K562 (cell line): Measurements from ENCODE around the gene DIP2C. TPM values are rescaled to one million over a fixed set of nuclear protein-coding genes. Genes with fewer than 3 reads are reported as not detected.

ENCODE experiments used
- ATAC-seq: fragments of 200-7000 bp; cut with Tn5 transposase; 3 replicates; pipeline ENCODE4 v1.9.1; 2020; ENCODE audit warnings: moderate library complexity
- BruUV-seq: library from RNA; stranded (reverse); fragments of 400-500 nt; replicated peaks from 2 replicates; lab custom pipeline; 2021; lab: Mats Ljungman, UMichigan
- CTCF ChIA-PET: fragments of 300-600 bp; formaldehyde crosslinking; extraction: SDS; loops from one replicate; lab custom pipeline; 2021; ENCODE audit warnings: low intra/inter-chr PET ratio; lab: Yijun Ruan, JAX
- POLR2A ChIA-PET: fragments of 300-600, 350-650 bp; sonication (Branson Sonifier 250); formaldehyde crosslinking; extraction: SDS; loops from one replicate; lab custom pipeline; 2021; ENCODE audit warnings: antibody characterized with exemption, inconsistent platforms; lab: Yijun Ruan, JAX
- DNase-seq, 4 experiments: peaks; one replicate each; pipeline versions ENCODE4 v3.0.0 to v3.0.0-alpha.2; 2011 to 2018; ENCODE audit warnings: low spot score in 3 of 4, mixed read lengths in 3 of 4; ENCODE audit errors: extremely low read depth in 1 of 4
- FAIRE-seq: peaks from 2 replicates; lab custom pipeline; 2011; peaks lifted over from hg19 to GRCh38; lab: Jason Lieb, UNC
- H2AFZ ChIP-seq: 2 replicates; pipeline ENCODE4 v1.6.0; 2011; ENCODE audit warnings: low read depth, low read length, control low read depth, inconsistent platforms
- H3K27ac ChIP-seq: fragments of 200-600 bp; 3 replicates; pipeline ENCODE4 v1.8.0; 2011; ENCODE audit warnings: low read depth, mild to moderate bottlenecking, control low read depth, inconsistent platforms, low read length, moderate library complexity, mixed read lengths; ENCODE audit errors: extremely low read depth
- H3K27me3 ChIP-seq, 2 experiments: fragments of 300-600 bp in 1 of 2; 2 replicates in 1 of 2; 3 replicates in 1 of 2; pipeline versions ENCODE4 v1.6.0 to v1.8.0; 2011; ENCODE audit warnings: inconsistent platforms in 2 of 2, low read length in 2 of 2, mild to moderate bottlenecking in 1 of 2, mixed read lengths in 1 of 2, moderate library complexity in 1 of 2; ENCODE audit not compliant: control insufficient read depth in 2 of 2, insufficient read depth in 2 of 2
- H3K36me3 ChIP-seq: fragments of 300-600 bp; 3 replicates; pipeline ENCODE4 v1.8.0; 2011; ENCODE audit warnings: mild to moderate bottlenecking, low read length, inconsistent platforms; ENCODE audit not compliant: control insufficient read depth, insufficient read depth
- H3K4me1 ChIP-seq, 2 experiments: fragments of 200-600 bp in 1 of 2; replicated peaks in 1 of 2; 2 replicates in 1 of 2; 3 replicates in 1 of 2; pipeline versions ENCODE4 v1.5.1 to v1.8.0; 2011; ENCODE audit warnings: inconsistent platforms in 2 of 2, low read length in 2 of 2, mild to moderate bottlenecking in 1 of 2, mixed read lengths in 1 of 2, moderate library complexity in 1 of 2; ENCODE audit not compliant: control insufficient read depth in 2 of 2, insufficient read depth in 2 of 2
- H3K4me2 ChIP-seq: 2 replicates; pipeline ENCODE4 v1.6.1; 2011; ENCODE audit warnings: low read length, control low read depth, inconsistent platforms, mixed read lengths; ENCODE audit not compliant: insufficient read depth
- H3K4me3 ChIP-seq: fragments of 200-600 bp; sonication (generic), shearing (Covaris generic); 2 replicates; pipeline ENCODE4 v1.5.1; 2016; ENCODE audit warnings: control low read depth, inconsistent platforms
- H3K79me2 ChIP-seq: fragments of 200-600 bp; 3 replicates; pipeline ENCODE4 v1.8.0; 2011; ENCODE audit warnings: low read length, inconsistent platforms; ENCODE audit not compliant: control insufficient read depth, insufficient read depth
- H3K9ac ChIP-seq, 2 experiments: 2 replicates each; pipeline versions ENCODE4 v1.6.0 to v1.6.1; 2011; ENCODE audit warnings: low read depth in 2 of 2, low read length in 2 of 2, control low read depth in 1 of 2, inconsistent platforms in 1 of 2, mild to moderate bottlenecking in 1 of 2, mixed read lengths in 1 of 2; ENCODE audit not compliant: insufficient read depth in 1 of 2
- H3K9me1 ChIP-seq: one replicate; pipeline ENCODE4 v1.6.0; 2011; ENCODE audit warnings: inconsistent platforms, mild to moderate bottlenecking, low read length, moderate library complexity; ENCODE audit not compliant: control insufficient read depth, insufficient read depth
- H3K9me3 ChIP-seq: replicated peaks from 2 replicates; pipeline ENCODE4 v1.5.1; 2011; ENCODE audit warnings: low read depth, low read length, inconsistent platforms; ENCODE audit not compliant: control insufficient read depth, insufficient read depth
- H4K20me1 ChIP-seq: replicated peaks from 2 replicates; pipeline ENCODE4 v1.6.1; 2011; ENCODE audit warnings: low read length, inconsistent platforms, mixed read lengths; ENCODE audit not compliant: control insufficient read depth, insufficient read depth
- JUN ChIP-seq, 2 experiments: sonication (generic) in 1 of 2; formaldehyde crosslinking in 1 of 2; IDR thresholded peaks; 2 replicates each; pipeline versions ENCODE4 v1.6.1 to v1.8.0; 2012 to 2022; ENCODE audit warnings: borderline replicate concordance in 2 of 2, mild to moderate bottlenecking in 2 of 2, improper control_type of control experiment in 1 of 2, low read depth in 1 of 2, low read length in 1 of 2, missing genetic modification reagents in 1 of 2
- KDM1A ChIP-seq, 2 experiments: fragments of 450-650 bp; IDR thresholded peaks; 2 replicates each; pipeline ENCODE4 v1.6.1; 2016; ENCODE audit warnings: mild to moderate bottlenecking in 2 of 2
- KDM4B ChIP-seq, 2 experiments: fragments of 450-650 bp in 1 of 2; sonication (generic) in 1 of 2; IDR thresholded peaks; 2 replicates each; pipeline ENCODE4 v1.6.1; 2016 to 2017; ENCODE audit warnings: borderline replicate concordance in 2 of 2, antibody characterized with exemption in 1 of 2, low read depth in 1 of 2, mild to moderate bottlenecking in 1 of 2
- MAFK ChIP-seq: IDR thresholded peaks from 2 replicates; pipeline ENCODE4 v1.6.1; 2011; ENCODE audit warnings: low read length, improper control_type of control experiment
- NFIC ChIP-seq: fragments of 450-650 bp; IDR thresholded peaks from 2 replicates; pipeline ENCODE4 v1.6.1; 2017; ENCODE audit warnings: mild to moderate bottlenecking, inconsistent platforms
- ZNF589 ChIP-seq: fragments of 200-800 bp; sonication (Bioruptor generic); IDR thresholded peaks from 2 replicates; pipeline ENCODE4 v1.6.1; 2016; ENCODE audit warnings: low read depth, missing genetic modification characterization, missing compliant biosample characterization
- WGBS: fragments of 100-300 bp; shearing (Covaris generic); methylation state at CpG from one replicate; pipeline ENCODE4 v1.1.6; 2016; ENCODE audit warnings: low coverage, mixed read lengths; ENCODE audit not compliant: insufficient coverage; ENCODE audit errors: missing lambda C conversion rate; 5-methylcytosine and 5-hydroxymethylcytosine counted together
- in situ Hi-C: fragments of 300-500 bp; cut with MboI; formaldehyde crosslinking; loops from 4 replicates; pipeline ENCODE4 v1.15.0; 2018; ENCODE audit warnings: inconsistent platforms, mixed read lengths
- intact Hi-C: fragments of 100-400 bp; cut with micrococcal nuclease; formaldehyde crosslinking; loops from 2 replicates; pipeline ENCODE4 v1.14.2; 2022
- polyA plus RNA-seq, 8 experiments: library from polyadenylated mRNA; depleted of rRNA in 4 of 8; stranded (reverse) in 5 of 8; unstranded in 3 of 8; fragments of >200 nt; fragmentation: Nextera tagmentation in 2 of 8; fragmentation: Illumina TruSeq in 1 of 8; extraction: Ambion mirVana in 2 of 8; extraction: Trizol in 1 of 8; gene quantifications; 2 replicates each; pipeline versions ENCODE4 v1.2.1 to v1.2.3, GENCODE V29; 2011 to 2014; ENCODE audit warnings: inconsistent platforms in 1 of 8, missing spikeins in 1 of 8
- total RNA-seq, 7 experiments: library from RNA; depleted of rRNA in 6 of 7; stranded (reverse); fragments of >200 nt in 6 of 7; fragmentation: Illumina TruSeq in 2 of 7; extraction: Trizol in 2 of 7; gene quantifications; 2 replicates each; pipeline versions ENCODE4 v1.2.1 to v1.2.3, GENCODE V29; 2011 to 2021; ENCODE audit warnings: low replicate concordance in 1 of 7
- TF ChIP-seq, protein P1 (sequence below): sonication (generic); formaldehyde crosslinking; IDR thresholded peaks from 2 replicates; pipeline ENCODE4 v1.8.0; 2022; ENCODE audit warnings: mild to moderate bottlenecking, missing genetic modification reagents
- TF ChIP-seq, protein P2 (sequence below): fragments of 250-450 bp; sonication (Bioruptor Pico); IDR thresholded peaks from 2 replicates; pipeline ENCODE4 v1.4.0; 2020; ENCODE audit warnings: mild to moderate bottlenecking

Gene DIP2C
- total and polyA plus RNA-seq, 9 of the 15 experiments (the other 6 are each of a cell fraction or from before 2014, with no cell fraction given), result 0.01 TPM; not detected in 8

DNA sequence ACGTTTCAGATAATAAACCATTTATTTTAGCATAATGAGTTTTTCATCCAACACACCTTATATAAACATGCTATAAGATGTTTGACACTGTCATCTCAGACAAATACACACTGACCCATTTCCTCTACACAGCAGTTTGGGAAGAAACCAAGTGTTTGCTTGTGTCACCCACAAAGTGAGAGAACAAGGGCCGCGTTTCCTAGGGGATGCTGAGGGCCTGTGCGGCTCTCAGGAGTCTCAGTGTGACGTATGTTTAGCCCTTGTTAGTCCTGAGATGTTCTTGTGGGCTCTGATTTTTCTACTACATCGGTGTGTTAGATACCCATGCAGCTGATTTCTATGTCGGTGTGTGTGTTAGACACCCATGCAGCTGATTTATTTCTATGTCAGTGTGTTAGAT lies 266.3 kb downstream of the DIP2C start:
- intact Hi-C loops, result no loop called here
- DNase-seq, result no peak
- TF ChIP-seq, protein P1, sequence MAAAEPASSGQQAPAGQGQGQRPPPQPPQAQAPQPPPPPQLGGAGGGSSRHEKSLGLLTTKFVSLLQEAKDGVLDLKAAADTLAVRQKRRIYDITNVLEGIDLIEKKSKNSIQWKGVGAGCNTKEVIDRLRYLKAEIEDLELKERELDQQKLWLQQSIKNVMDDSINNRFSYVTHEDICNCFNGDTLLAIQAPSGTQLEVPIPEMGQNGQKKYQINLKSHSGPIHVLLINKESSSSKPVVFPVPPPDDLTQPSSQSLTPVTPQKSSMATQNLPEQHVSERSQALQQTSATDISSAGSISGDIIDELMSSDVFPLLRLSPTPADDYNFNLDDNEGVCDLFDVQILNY (CRISPR knock-in tag), result no peak
- TF ChIP-seq JUN (IDR thresholded peaks at IDR 0.05; ENCODE audit: borderline replicate concordance, low read depth, low read length), result no peak
- no peak for TF ChIP-seq JUN (CRISPR knock-in tag; IDR thresholded peaks at IDR 0.05; ENCODE audit: borderline replicate concordance)
- no peak for TF ChIP-seq NFIC
- TF ChIP-seq KDM1A (IDR thresholded peaks at IDR 0.05), result no peak
- no peak for TF ChIP-seq ZNF589 (CRISPR knock-in tag)
- no peak for TF ChIP-seq MAFK
- TF ChIP-seq, protein P2, sequence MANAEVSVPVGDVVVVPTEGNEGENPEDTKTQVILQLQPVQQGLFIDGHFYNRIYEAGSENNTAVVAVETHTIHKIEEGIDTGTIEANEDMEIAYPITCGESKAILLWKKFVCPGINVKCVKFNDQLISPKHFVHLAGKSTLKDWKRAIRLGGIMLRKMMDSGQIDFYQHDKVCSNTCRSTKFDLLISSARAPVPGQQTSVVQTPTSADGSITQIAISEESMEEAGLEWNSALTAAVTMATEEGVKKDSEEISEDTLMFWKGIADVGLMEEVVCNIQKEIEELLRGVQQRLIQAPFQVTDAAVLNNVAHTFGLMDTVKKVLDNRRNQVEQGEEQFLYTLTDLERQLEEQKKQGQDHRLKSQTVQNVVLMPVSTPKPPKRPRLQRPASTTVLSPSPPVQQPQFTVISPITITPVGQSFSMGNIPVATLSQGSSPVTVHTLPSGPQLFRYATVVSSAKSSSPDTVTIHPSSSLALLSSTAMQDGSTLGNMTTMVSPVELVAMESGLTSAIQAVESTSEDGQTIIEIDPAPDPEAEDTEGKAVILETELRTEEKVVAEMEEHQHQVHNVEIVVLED (CRISPR knock-in tag), result no peak
- TF ChIP-seq KDM4B (IDR thresholded peaks at IDR 0.05; ENCODE audit: borderline replicate concordance in 2 of 2, low read depth in 1 of 2), result no peak
- TF ChIP-seq, all 486 proteins: peak for 0

More for the DNA sequence above, 266.3 kb downstream of the DIP2C start:
- BruUV-seq, result no TSS peak
- Histone ChIP-seq H3K4me2 (no peak overlapping the region), H3K79me2 (no peaks in the 10 kb centered on the region), H2AFZ (no peak overlapping the region), H3K4me3 (no peak overlapping the region), H3K27ac (no peak overlapping the region), H4K20me1 (no peaks in the 10 kb centered on the region; the same call in 1 of the 2 replicates), H3K36me3 (no peaks in the 10 kb centered on the region), H3K27me3 (peaks cover 38 to 47% of the 10 kb centered on the region in 2 experiments), H3K9ac (no peak overlapping the region), H3K9me3 (no peaks in the 10 kb centered on the region), H3K9me1 (no peaks in the 10 kb centered on the region), H3K4me1 (peaks cover 0 to 3% of the 10 kb centered on the region in 2 experiments; a peak in 1 of 5 replicates)
- CTCF ChIA-PET, result no interaction called here
- ATAC-seq, result no peak
- in situ Hi-C loops, result no loop called here
- POLR2A ChIA-PET, result no interaction called here
- no peak for FAIRE-seq
- WGBS, result 0% methylated on average over 7 of the region's 7 CpGs
